OCI-M1 (cell line): Measurements from ENCODE around the gene ASCL5.
"Not testable (repeated sequence)": the region's sequence is repeated elsewhere in the genome, so short reads cannot be mapped to it uniquely, and the experiment has no call there.

Experiments used
- DNase-seq: peaks from one replicate; lab custom pipeline; 2025; lab: John Stamatoyannopoulos, UW

ASCL5 gene, protein sequence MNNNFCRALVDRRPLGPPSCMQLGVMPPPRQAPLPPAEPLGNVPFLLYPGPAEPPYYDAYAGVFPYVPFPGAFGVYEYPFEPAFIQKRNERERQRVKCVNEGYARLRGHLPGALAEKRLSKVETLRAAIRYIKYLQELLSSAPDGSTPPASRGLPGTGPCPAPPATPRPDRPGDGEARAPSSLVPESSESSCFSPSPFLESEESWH

DNA sequence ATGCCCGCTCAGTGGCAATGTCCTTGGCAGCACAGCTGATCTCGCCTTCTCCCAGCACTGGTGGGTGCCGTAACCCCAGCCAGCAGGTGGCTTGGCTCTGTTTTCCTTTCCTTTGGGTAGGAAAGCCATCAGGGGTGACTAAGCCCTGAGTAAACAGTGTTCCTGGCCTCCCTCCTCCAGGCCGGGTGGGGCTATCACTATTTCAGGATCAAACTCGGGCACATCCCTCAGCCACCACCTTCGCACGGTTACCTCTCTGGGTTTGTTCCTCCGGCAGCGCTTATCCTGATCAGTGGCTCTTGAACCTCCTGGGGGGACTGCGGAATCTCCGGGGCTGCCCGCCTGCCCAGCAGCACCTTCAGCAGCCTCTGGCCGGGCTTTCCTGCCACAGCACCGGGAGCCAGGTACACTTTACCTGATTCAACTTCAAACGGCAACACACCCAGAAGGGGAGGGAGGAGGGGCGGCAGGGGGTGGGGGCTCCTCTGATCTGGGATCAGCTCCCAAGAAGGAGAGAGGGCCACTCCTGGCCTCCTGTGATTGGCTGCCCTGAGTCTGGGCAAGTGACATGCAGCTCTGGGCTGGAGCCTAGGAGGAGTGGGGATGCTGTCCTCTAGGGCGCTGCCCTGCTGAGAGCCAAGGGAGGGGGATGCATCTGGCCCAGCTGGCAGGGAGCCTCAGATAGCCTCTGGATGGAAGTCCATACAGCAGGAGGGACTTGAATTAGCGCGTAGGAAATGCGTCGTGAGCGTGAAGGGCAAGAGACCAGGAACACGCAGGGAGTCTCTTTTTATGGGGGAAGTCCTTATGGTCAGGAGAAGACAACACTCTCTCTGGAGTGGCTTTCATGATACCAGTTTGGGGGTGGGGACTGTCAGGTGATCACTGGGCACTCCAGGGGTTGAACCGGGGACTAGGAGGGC, at the start of gene ASCL5:
ASCL5 (minus strand) TSS at position 353 of the 923 bp plus-strand sequence. CDS start 11,812 bp downstream, outside the sequence.
- no peak for DNase-seq

DNA sequence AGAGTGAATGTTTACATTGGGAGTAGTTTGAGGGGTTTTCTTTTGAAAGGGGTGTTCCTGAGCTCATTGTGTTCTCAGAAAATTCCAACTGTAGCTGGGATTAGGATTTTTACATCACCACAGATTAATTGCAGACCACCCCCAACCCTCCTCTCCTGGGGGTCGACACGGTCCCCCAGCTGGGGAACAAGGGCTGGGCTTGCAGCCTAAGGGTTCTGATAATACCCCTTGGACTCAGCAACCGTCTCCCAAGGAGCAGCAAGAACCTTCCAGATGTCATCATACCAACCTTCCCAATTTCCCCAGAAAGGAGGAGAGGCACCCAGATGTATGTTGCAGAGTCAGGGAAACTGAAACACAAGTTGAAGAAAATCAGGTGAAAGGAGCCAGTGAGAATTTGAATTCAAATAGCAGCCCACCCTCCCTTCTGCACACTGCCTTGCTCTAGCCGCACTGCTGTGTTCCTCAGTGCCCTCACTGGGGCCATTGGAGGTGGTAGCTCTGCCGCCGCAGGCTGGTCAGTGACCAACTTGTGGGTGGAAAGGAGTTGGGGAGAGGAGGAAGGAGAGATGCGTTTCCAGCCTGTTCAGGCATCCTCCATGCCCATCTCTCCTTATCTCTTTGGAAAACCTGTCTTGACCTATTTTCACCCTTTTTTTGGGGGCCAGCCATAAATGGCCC, 49.0 kb upstream of the ASCL5 start:
- DNase-seq: no peak

DNA sequence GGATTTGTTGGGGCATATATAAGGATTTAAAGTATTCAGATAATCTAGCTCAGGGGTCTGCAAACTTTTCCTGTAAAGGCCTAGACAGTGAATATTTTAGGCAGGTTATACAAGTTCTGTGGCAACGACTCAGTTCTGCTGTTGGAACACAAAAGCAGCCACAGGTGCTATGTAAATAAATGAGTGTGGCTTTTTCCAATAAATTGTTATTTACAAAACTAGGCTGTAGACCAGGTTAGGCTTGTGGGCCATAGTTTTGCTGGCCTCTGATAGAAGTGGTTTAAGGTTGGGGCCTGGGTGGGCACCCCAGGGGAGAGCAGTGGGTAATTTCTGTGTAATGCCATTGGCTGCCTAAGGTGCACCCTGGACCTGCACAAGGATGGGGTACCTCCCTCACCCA, 46.8 kb upstream of the ASCL5 start:
- DNase-seq: no peak

DNA sequence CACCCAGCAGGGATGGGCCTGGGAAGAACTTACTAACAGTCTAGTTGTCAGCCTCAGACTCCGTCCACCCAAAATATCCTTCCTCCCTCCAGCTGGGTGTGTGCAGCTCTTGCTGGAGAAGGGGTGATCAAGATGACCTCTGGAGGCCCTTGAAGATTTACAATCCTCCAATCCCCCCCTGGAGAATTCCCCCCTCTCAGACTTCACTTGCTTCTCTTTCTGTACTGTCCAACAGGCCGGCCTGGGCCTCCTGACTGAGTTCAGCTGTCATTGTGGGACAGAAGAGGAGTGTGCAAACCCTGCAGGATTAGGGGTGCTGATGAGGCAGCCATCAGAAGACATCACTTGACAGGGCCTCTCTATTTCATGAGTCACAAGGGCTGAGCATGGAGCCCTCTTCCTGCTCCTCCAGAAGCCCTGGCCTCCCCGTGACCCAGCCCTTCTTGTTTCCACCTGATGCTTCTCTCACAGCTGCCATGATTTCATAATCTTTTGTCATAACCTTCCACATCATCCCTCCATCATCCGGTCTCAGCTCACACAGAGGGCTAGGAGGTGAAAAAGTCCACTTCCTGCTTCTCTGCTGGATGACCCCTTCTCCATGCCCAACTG, 46.1 kb upstream of the ASCL5 start:
- DNase-seq: no peak

DNA sequence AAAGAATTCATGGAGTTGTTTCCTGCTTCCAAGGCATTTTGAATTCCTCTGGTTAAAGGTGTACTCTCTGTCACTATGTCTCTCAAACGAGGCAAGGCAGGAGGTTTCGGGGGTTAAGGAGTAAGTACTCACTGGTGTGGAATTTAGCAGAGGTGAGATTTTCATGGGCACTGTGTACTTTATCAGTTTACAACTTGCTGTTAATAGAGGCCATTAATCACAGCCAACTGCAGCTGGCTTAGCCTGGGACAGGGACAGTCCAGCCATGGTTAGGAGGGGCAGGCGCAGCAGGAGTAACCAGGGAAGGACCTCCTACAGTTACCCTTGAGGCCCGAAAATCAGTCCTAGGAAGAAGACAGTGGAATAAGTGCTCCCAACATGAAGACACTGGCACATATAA, 45.3 kb upstream of the ASCL5 start:
- no peak for DNase-seq

DNA sequence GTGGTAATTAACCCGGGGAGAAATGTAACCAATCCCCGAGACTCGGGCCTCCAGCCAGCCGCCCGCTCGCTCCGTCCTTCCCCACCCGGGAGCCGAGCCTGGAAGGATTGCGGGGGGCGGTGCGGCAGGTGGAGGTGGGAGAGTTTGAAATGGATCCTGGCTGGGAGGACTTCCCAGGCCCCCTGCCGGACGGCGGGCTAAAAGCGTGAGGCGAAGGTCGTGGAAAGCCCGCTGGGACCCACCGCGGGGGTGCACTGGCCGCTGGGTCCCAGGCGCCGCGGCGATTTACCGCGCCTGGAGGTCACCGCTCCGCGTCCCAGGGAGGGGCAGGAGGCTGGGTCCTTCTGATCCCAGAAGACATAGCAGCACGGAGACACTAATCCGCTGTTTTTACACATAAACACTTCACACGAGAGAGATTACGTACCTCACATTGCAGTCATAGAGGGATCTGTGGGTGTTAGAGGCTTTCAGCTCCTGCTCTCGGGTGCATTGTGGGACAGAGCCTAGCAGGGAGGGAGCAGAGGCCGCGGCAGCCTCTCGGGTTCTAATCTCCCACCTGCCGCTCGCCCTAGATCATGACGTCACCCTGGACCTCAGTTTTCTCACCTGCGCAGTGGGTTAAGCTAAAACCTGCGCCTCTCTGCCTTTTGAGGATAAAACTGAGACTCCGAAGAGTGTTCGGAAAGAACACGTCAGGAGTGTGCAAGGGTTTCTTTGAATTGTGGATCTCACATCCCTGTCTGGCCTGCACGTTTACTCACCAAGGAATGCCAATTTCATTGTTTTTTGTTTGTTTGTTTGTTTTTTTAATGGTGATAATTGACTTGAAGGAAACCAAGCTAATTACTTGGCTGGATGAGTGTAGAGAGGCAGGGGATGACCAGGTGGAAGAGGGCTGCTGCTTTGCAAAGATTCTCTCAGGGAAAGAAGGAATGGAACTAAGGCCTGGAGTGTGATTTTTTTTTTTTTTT, 44.4 kb upstream of the ASCL5 start:
- peak; percentile 76 for DNase-seq

DNA sequence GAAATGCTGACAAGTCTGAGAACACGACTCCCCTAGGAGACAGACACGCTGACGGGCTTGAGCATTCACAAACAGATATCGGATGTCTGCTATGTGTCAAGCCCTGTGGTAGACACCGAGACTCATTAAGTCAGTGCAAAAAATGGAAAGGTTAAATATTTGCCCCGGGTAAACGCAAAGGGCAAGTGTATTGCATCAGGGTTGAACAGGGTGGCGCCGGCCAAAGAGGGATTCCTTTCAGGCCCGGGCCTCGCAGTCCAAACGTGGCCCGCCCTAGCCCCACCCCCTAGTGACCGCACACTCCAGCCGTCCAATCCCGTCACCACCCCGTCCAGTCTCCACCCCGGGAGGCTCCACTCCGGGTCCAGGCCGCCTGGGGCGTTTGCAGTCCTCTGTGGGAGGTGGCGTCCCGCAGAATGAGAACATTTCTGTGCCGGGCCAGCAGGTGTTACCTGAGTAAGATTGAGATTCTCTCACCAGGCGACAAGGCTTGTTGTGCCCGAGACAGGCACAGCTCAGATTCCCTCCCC, 43.6 kb upstream of the ASCL5 start:
- peak; percentile 96 for DNase-seq

DNA sequence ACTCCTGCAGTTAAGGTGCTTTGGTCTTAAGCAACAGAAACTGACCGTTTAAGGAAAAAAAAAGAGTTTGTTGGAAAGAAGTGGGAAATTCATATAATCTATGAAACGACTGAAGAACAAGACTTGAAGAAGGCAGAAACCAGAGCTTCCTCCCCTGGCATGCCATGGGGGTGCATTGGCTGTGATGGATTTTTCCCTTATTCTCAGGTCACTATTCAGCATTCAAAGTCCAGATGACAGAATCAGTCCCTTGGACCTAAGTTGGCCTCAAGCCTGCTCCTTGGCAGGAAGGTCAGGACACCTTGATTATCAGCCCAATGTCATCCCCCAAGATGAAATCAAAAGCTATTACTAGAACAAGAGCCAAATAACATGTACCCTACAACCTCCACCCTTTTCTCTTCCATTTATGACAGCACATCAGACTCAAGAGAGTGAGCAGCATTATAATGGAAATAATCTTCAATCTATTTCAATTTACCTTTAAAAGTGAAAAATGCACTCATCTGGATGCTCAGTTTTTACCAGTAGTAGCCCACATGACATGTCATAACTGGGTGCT, 43.1 kb upstream of the ASCL5 start:
- peak; percentile 47 for DNase-seq

DNA sequence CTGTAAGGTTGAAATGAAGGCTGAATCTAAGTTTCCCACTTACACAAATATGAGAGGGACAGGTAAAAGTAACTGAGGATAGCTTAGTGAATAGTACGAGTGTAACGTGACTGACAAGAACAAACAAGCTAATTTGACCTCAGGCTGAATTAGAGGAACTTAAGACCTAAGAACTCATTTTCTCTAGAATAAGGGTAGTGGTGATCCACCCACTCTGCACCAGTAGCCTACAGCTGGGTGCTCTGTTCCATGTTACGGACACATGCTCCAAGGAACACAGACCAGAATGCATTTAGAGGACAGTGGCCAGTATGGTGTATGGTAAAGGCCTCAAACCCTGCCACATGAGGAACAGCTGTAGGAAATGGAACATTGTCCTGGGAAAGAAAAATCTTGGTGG, 42.2 kb upstream of the ASCL5 start:
- no peak for DNase-seq

DNA sequence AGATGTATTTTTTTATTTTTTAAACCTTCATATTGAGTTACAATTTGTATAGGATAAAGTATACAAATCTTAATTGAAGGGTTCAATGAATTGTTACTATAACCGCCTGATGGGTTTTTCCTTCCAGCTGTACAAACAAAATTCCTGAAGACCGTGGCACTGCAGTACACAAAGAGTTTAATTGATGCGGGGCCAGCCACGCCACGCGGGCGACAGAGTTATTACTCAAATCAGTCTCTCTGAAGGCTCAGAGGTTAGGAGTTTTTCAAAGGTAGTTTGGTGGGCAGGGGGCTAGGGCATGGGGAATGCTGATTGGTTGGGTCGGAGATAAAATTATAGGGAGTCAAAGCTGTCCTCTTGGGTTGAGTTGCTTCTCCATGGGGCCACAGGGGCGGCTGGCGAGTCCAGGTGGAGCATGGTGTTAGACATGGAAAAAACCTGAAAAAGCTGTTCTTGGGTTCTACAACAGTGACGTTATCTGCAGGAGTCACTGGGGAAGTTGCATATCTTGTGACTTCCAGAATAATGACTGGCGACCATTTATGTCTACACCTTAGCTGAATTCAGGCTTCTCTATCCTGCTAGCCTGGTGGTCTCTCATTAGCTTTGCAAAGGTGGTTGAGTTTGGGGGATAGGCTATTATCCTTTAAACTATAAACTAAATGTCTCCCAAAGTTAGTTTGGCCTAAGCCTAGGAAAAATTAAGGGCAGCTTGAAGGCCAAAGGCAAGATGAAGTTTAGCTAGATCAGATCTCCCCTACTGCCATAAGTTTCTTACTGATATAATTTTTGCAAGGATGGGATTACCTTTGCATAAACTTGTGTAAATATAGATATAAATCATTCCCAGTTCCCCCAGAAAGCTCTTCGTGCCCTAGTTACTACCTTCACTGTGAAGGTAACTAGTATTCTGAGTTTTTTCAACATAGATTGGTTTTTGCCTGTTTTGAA, 40.3 kb upstream of the ASCL5 start:
- DNase-seq: no peak

DNA sequence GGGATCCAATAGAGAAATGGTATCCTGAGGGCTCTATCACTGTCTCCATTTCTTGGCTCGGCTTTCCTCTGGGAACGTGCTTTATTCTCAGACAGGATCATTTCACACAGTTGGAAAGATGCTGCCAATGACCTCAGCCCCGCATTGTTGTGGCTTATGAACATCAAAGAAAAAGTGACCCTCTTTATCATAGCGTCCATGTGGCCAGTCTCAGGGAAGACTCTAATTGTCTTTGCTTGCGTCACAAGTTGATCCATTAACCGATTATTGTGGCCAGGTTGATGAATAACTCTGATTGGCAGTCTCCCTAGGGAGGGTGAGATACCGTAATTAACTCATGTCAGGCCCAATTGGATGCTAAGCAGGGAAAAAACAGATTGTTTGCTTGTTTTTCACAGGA, 37.7 kb upstream of the ASCL5 start:
- DNase-seq: no peak

DNA sequence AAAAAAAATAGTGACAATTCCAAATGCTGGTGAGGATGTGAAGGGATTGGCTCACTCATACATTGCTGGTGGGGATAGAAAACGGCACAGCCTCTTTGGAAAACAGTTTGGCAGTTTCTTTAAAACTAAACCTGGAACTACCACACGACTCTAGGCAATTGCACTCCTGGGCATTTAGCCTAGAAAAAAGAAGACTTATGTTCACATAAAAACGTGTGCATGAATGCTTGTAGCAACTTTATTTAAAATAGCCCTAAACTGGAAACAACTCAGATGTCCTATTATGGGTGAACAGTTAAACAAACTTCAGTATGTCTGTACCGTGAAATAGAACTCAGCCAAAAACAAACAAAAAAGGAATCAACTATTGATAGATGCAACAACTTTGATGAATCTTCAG, 36.7 kb upstream of the ASCL5 start:
- no peak for DNase-seq

DNA sequence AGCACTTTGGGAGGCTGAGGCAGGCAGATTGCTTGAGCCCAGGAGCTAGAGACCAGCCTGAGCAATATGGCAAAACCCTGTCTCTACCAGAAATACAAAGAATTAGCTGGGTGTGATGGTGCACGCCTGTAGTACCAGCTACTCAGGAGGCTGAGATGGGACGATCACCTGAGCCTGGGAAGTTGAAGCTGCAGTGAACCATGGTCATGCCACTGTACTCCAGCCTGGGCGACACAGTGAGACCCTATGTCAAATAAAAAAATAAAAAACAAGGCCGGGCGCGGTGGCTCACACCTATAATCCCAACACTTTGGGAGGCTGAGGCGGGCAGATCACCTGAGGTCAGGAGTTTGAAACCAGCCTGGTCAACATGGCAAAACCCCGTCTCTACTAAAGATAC, 36.1 kb upstream of the ASCL5 start:
- not testable (repeated sequence) for DNase-seq

DNA sequence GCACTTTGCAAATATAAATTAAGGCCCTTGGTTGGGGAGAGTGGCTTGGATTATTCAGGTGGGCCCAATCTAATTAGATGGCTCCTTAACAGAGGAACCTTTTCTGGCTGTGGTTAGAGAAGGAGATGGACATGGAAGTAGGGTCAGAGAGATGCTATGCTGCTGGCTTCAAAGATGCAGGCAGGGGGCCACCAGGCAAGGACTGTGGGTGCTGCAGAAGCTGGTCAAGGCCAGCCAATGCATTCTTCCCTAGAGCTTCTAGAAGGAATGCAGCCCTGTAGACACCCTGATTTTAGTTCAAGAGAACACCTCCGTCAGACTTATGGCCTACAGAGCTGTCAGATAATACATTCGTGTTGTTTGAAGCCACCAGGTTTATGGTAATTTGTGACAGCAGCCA, 31.0 kb upstream of the ASCL5 start:
- DNase-seq: no peak

DNA sequence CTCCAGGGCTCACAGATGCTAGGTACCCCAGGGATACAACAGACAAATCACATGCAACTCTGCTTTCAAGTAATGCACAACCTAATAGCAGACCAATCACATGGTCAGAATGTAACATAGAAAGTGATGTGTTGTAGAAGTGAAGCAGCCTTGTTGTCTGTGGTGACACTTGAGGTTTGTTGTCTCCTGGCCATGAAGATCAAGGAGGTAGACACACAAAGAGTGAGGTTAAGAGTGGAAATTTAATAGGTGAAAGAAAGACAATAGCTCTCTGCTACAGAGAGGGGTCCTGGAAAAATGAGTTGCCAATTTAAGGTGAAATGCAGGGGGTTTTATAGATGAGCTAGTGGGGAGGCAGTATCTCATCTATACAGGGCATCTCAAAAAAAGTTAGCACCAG, 29.8 kb upstream of the ASCL5 start:
- peak; percentile 21 for DNase-seq

DNA sequence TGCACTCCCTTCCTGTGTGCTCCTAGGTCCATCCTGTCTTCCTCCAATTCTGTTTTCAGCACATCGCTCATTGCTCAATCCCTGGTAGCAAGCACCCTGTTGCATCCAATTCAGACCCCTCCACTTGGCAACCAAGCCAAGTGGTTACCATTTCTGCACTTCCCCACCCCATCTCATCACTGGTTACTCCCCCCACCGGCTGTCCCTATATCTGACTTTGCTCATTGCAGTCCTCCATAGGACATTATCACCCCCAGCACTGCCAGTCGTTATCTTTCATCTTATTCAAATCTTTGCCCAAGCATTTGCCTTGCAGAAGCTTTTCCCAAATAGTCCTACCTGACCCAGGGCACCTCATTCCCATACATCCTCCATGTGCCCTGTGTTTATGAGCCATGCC, 29.4 kb upstream of the ASCL5 start:
- DNase-seq: no peak

DNA sequence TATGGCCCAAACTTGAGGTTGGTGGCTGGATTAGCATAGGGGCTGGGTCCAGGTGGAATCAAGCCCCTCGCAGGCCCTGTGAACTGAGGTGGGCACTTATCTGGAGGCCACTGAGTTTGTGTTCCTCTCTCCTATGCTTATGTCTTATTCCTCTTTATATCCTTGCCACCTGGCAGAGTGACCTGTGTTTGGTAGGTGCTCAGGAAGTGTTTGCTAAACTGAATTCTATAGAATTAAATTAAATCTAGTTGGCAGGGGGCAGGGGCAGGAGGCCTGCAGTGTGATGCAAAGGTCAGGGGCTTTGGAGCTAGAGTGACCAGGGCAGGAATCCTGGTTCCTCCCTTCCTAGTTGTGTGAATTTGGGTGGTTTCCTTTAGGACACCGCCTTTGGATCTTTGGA, 28.4 kb upstream of the ASCL5 start:
- no peak for DNase-seq

DNA sequence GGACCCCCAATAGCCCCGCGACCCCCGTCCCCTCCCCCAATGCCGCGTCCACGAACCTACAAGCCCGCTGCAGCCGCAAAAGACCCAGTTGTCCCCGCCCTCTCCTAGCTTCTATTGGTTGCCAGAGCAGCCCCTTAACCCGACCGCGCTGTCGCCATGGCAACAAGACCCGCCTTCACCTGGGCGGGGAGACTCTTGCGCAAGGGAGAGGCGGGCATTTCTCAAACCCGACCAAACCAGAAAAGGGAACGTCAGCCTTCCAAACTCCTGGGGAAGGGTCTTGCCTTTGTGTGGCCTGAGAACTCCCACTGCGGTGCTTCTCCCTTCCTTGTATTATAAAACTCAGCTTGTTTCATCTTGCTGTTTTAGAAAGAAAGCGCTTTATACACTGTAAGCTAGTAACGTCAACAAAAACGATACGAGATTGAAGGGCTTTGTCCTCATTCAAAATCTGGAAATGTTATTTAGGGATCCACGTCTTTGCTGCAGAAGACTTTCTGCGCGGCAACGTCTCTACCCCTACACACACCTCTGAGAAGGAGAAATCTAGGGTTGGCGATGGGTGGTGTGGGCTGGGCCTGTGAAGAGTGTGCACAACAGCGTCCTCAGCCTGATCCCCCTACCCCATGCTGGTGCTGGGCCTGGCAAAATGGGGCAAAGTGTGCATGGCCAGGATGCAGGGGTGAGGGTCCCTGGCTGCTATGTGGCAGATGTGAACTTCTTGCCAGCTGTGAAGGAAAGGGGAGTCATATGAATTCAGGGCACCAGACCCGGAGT, 27.6 kb upstream of the ASCL5 start, which contains the start of gene TMEM9:
TMEM9 (minus strand) TSS at position 86 of the 777 bp plus-strand sequence. CDS start 551 bp downstream, outside the sequence.
- peak; percentile 99 for DNase-seq
